ENCODE measurements around the gene FKBP11. TPM values are rescaled to one million over a fixed set of nuclear protein-coding genes. Genes with fewer than 3 reads are reported as not detected.

FKBP11 gene
- polyA plus RNA-seq, 1 experiment: 85.9 TPM

DNA sequence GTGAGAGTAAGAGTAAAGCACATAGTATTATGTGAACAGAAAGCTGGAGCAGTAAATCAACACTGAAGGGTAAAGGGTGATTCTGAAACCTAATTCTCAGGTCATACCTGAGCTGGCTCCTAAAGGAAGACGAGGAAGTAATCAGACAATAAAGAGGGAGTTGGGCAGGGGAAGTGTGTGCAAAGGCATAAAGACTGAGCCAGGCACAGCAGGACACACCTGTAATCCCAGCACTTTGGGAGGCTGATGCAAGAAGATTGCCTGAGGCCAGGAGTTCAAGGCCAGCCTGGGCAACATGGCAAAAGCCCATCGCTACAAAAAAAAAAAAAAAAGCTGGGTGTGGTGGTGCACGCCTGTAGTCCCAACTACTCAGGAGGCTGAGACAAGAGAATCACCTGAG, 22.4 kb upstream of the FKBP11 start:
- TF ChIP-seq, protein P1, sequence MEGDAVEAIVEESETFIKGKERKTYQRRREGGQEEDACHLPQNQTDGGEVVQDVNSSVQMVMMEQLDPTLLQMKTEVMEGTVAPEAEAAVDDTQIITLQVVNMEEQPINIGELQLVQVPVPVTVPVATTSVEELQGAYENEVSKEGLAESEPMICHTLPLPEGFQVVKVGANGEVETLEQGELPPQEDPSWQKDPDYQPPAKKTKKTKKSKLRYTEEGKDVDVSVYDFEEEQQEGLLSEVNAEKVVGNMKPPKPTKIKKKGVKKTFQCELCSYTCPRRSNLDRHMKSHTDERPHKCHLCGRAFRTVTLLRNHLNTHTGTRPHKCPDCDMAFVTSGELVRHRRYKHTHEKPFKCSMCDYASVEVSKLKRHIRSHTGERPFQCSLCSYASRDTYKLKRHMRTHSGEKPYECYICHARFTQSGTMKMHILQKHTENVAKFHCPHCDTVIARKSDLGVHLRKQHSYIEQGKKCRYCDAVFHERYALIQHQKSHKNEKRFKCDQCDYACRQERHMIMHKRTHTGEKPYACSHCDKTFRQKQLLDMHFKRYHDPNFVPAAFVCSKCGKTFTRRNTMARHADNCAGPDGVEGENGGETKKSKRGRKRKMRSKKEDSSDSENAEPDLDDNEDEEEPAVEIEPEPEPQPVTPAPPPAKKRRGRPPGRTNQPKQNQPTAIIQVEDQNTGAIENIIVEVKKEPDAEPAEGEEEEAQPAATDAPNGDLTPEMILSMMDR (IDR thresholded peaks at IDR 0.05; ENCODE audit: low read depth, low read length): no peak
- Histone ChIP-seq H3K27me3 (ENCODE audit: control insufficient read depth, insufficient read depth, low read length) (no peaks in the 10 kb centered on the region), H3K4me3 (ENCODE audit: low read depth, low read length) (no peak overlapping the region), H3K9me3 (ENCODE audit: control insufficient read depth, insufficient read depth, low read length) (no peaks in the 10 kb centered on the region), H3K27ac (ENCODE audit: low read depth, low read length) (no peak overlapping the region)
- no peak for DNase-seq (ENCODE audit: low read depth, low spot score)
- CTCF ChIA-PET: interaction anchor here (0.8 to 2.1 kb wide), 7 partner anchors 10 to 57 kb away, joined by 3 to 10 read pairs (median 3); partner anchors contain the start of gene ARF3
- POLR2A ChIA-PET: interaction anchor here (0.6 to 1.9 kb wide), 2 partner anchors 9 to 17 kb away, joined by 3 to 11 read pairs; partner anchors contain the start of gene ARF3

DNA sequence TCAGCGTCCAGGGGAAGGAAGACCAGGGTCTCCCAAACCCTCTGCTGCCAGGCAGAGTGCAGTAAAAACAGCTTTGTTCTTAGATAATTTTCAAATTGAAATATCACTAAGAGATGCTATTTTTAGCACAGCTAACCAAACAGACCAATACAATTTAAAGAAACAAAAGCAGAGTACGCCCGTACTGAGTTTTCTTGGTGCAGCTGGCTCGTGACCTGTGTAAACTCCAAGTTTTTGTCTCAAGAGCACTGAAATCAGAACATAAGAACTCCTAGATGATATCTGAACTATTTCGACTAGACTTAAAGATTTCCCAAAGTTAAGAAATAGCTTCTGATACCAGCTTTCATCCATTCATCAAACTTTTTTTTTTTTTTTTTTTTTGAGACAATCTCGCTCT, 21.7 kb upstream of the FKBP11 start:
- CTCF ChIA-PET: interaction anchor here (0.8 to 2.1 kb wide), 4 partner anchors 11 to 94 kb away, joined by 3 to 10 read pairs (median 6); no protein-coding TSS in a partner anchor
- POLR2A ChIA-PET: interaction anchor here (0.6 to 1.9 kb wide), 4 partner anchors 9 to 101 kb away, joined by 3 to 11 read pairs (median 6); partner anchors contain the start of gene ARF3

DNA sequence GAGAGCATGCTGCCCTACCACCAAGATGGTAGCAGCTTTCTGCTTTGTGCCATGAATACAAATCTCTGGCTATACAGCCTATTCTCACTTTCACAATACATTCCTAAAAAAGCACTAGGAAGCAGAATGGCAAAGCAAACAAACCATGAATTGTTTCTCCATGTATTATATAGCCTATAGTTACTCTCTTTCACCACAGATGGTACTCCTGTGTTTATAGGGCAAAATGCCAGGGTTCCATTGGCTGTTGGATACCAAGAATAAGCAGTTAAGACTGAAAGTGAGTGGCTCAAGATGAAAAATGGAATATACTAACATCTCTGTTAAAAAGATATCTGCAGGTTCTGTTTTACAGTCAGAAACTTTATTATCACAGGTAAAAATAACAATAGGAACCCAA, 20.9 kb upstream of the FKBP11 start:
- no peak overlapping the region for H3K4me3 ChIP-seq (ENCODE audit: low read depth, low read length)
- H3K27ac ChIP-seq (ENCODE audit: low read depth, low read length): no peak overlapping the region
- H3K27me3 ChIP-seq (ENCODE audit: control insufficient read depth, insufficient read depth, low read length): no peaks in the 10 kb centered on the region
- CTCF ChIA-PET: interaction anchor here (1.0 to 2.1 kb wide), 6 partner anchors 10 to 93 kb away, joined by 3 to 13 read pairs (median 4); no protein-coding TSS in a partner anchor
- H3K9me3 ChIP-seq (ENCODE audit: control insufficient read depth, insufficient read depth, low read length): no peaks in the 10 kb centered on the region
- POLR2A ChIA-PET: interaction anchor here (0.9 kb wide), 1 partner anchor 10 kb away, joined by 6 read pairs; no protein-coding TSS in a partner anchor
- TF ChIP-seq, protein P1 (IDR thresholded peaks at IDR 0.05; ENCODE audit: low read depth, low read length): no peak
- DNase-seq (ENCODE audit: low read depth, low spot score): peak; percentile 45

More for the DNA sequence above, 21.7 kb upstream of the FKBP11 start:
- no peak for DNase-seq (ENCODE audit: low read depth, low spot score)
- TF ChIP-seq, protein P1 (IDR thresholded peaks at IDR 0.05; ENCODE audit: low read depth, low read length): no peak
- Histone ChIP-seq H3K4me3 (ENCODE audit: low read depth, low read length) (no peak overlapping the region), H3K27me3 (ENCODE audit: control insufficient read depth, insufficient read depth, low read length) (no peaks in the 10 kb centered on the region), H3K9me3 (ENCODE audit: control insufficient read depth, insufficient read depth, low read length) (no peaks in the 10 kb centered on the region), H3K27ac (ENCODE audit: low read depth, low read length) (no peak overlapping the region)

DNA sequence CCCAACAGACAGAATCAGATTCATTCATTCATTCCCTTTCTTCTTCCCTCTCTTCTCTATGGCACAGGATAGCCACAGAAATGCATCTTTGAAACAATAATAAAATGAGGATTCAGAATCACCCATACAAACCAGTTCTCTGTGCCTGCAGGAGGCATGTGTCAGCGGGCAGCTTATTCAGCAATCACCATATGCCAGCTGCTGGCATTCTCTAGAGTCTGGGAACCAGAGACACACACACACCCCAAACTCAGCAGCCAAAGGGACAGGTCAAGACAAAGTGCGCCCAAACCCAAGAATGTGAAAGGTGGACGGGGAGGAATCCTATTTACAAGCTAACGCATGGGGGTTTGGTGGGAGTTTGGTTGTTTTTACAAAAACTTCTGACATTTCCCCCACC, 17.9 kb upstream of the FKBP11 start:
- H3K9me3 ChIP-seq (ENCODE audit: control insufficient read depth, insufficient read depth, low read length): no peaks in the 10 kb centered on the region
- ChIA-PET POLR2A (no interaction called here), CTCF (interaction anchor here (1.2 to 3.4 kb wide), 4 partner anchors 45 to 90 kb away, joined by 3 to 16 read pairs (median 8); no protein-coding TSS in a partner anchor)
- no peak for DNase-seq (ENCODE audit: low read depth, low spot score)
- no peak overlapping the region for H3K27ac ChIP-seq (ENCODE audit: low read depth, low read length)
- no peak overlapping the region for H3K4me3 ChIP-seq (ENCODE audit: low read depth, low read length)
- no peaks in the 10 kb centered on the region for H3K27me3 ChIP-seq (ENCODE audit: control insufficient read depth, insufficient read depth, low read length)
- TF ChIP-seq, protein P1 (IDR thresholded peaks at IDR 0.05; ENCODE audit: low read depth, low read length): no peak

DNA sequence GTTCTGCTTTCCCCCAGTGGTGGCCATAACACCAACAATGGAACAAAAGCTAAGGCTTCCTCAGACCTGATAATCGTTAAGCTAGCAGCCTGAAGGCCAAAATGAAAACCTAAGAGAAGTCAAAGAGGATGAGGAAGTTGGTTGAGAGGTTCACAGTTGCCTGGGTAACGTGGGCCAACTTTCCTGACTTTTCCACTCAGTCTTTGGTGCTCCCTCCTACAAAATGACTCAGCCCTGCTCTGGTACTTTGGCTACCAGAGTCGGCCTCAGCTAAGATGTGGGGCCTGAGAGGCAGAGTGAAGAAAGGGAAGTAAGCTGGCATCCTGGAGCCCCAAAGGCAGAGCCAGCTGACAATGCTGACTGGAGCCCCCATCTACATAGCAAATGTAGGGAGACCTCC, 14.9 kb upstream of the FKBP11 start:
- CTCF ChIA-PET: interaction anchor here (0.8 to 2.6 kb wide), 4 partner anchors 48 to 87 kb away, joined by 4 to 41 read pairs (median 6); no protein-coding TSS in a partner anchor
- Histone ChIP-seq H3K4me3 (ENCODE audit: low read depth, low read length) (no peak overlapping the region), H3K9me3 (ENCODE audit: control insufficient read depth, insufficient read depth, low read length) (no peaks in the 10 kb centered on the region), H3K27me3 (ENCODE audit: control insufficient read depth, insufficient read depth, low read length) (no peaks in the 10 kb centered on the region), H3K27ac (ENCODE audit: low read depth, low read length) (no peak overlapping the region)
- TF ChIP-seq, protein P1 (IDR thresholded peaks at IDR 0.05; ENCODE audit: low read depth, low read length): no peak
- DNase-seq (ENCODE audit: low read depth, low spot score): no peak
- POLR2A ChIA-PET: no interaction called here
